H1 (cell line): ENCODE results near the gene GRAMD4. TPM values are rescaled to one million over a fixed set of nuclear protein-coding genes. Genes with fewer than 3 reads are reported as not detected.

Source experiments
- CTCF ChIA-PET: fragments of 300-600 bp; sonication (Branson Sonifier 250); formaldehyde crosslinking; loops from one replicate; lab custom pipeline; 2021; ENCODE audit not compliant: partially characterized antibody; lab: Charles Lee
- POLR2A ChIA-PET: fragments of 300-600 bp; sonication (Branson Sonifier 250); formaldehyde crosslinking; loops from one replicate; lab custom pipeline; 2021; ENCODE audit warnings: inconsistent platforms; ENCODE audit not compliant: partially characterized antibody; lab: Charles Lee
- DNase-seq, 2 experiments: peaks; one replicate each; pipeline versions ENCODE4 v3.0.0 to v3.0.0-alpha.2; 2010 to 2022; ENCODE audit warnings: low spot score in 2 of 2, low read depth in 1 of 2, mixed read lengths in 1 of 2
- FAIRE-seq: peaks from 2 replicates; lab custom pipeline; 2011; peaks lifted over from hg19 to GRCh38; lab: Jason Lieb, UNC
- H2AFZ ChIP-seq: 2 replicates; pipeline ENCODE4 v1.8.1; 2012; ENCODE audit warnings: low read length, inconsistent platforms
- H2AK5ac ChIP-seq: 2 replicates; pipeline ENCODE4 v1.6.1; 2013; ENCODE audit warnings: low read depth, low read length
- H2BK120ac ChIP-seq: replicated peaks from 2 replicates; pipeline ENCODE3; 2013; ENCODE audit warnings: low read depth, low read length, inconsistent platforms
- H2BK12ac ChIP-seq: 2 replicates; pipeline ENCODE4 v1.6.1; 2013; ENCODE audit warnings: low read depth, low read length
- H2BK15ac ChIP-seq: 2 replicates; pipeline ENCODE4 v1.6.1; 2013; ENCODE audit warnings: low read length
- H2BK20ac ChIP-seq: 2 replicates; pipeline ENCODE4 v1.6.1; 2013; ENCODE audit warnings: low read length
- H2BK5ac ChIP-seq: 2 replicates; pipeline ENCODE4 v1.6.1; 2013; ENCODE audit warnings: low read depth, low read length
- H3K14ac ChIP-seq: 2 replicates; pipeline ENCODE4 v1.6.1; 2013; ENCODE audit warnings: inconsistent platforms; ENCODE audit not compliant: insufficient read length
- H3K18ac ChIP-seq: 2 replicates; pipeline ENCODE4 v1.6.1; 2013; ENCODE audit warnings: low read length; ENCODE audit errors: extremely low read depth
- H3K23ac ChIP-seq: 2 replicates; pipeline ENCODE4 v1.6.1; 2013; ENCODE audit warnings: inconsistent platforms; ENCODE audit not compliant: insufficient read length
- H3K23me2 ChIP-seq: 2 replicates; pipeline ENCODE4 v1.6.1; 2013; ENCODE audit warnings: low read depth, low read length
- H3K27ac ChIP-seq: 2 replicates; pipeline ENCODE4 v1.6.1; 2011; ENCODE audit warnings: low read depth, low read length, inconsistent platforms
- H3K27me3 ChIP-seq, 4 experiments: replicated peaks in 1 of 4; 1 replicate in 1 of 4; 2 replicates in 3 of 4; pipeline versions ENCODE4 v1.6.1 to v1.8.1; 2011 to 2013; ENCODE audit warnings: low read length in 3 of 4, mild to moderate bottlenecking in 3 of 4, inconsistent platforms in 2 of 4, mixed read lengths in 2 of 4, moderate library complexity in 1 of 4; ENCODE audit not compliant: control insufficient read depth in 3 of 4, insufficient read depth in 3 of 4; ENCODE audit errors: extremely low read depth in 1 of 4
- H3K36me3 ChIP-seq, 4 experiments: 2 replicates each; pipeline versions ENCODE4 v1.6.1 to v1.8.1; 2011 to 2013; ENCODE audit warnings: mild to moderate bottlenecking in 4 of 4, low read length in 3 of 4, moderate library complexity in 2 of 4, control low read depth in 1 of 4, inconsistent platforms in 1 of 4; ENCODE audit not compliant: insufficient read depth in 4 of 4, control insufficient read depth in 2 of 4
- H3K4ac ChIP-seq: replicated peaks from 2 replicates; pipeline ENCODE3; 2013; ENCODE audit warnings: low read length, low read depth, mixed read lengths, inconsistent platforms; ENCODE audit not compliant: insufficient read length
- H3K4me1 ChIP-seq, 4 experiments: replicated peaks in 1 of 4; 1 replicate in 1 of 4; 2 replicates in 3 of 4; pipeline versions ENCODE4 v1.6.1 to v1.8.1; 2011 to 2013; ENCODE audit warnings: low read length in 3 of 4, inconsistent platforms in 2 of 4, mixed read lengths in 1 of 4; ENCODE audit not compliant: insufficient read depth in 4 of 4, control insufficient read depth in 3 of 4
- H3K4me2 ChIP-seq, 2 experiments: 2 replicates each; pipeline versions ENCODE4 v1.6.1 to v1.8.1; 2011 to 2013; ENCODE audit warnings: low read depth in 2 of 2, low read length in 2 of 2, control low read depth in 1 of 2, inconsistent platforms in 1 of 2, mild to moderate bottlenecking in 1 of 2; ENCODE audit not compliant: insufficient read depth in 1 of 2
- H3K4me3 ChIP-seq, 4 experiments: fragments of 200-600, 300-600 bp in 1 of 4; sonication (generic), shearing (Covaris generic), sonication (Bioruptor Twin) in 1 of 4; 2 replicates each; pipeline versions ENCODE4 v1.5.1 to v1.8.1; 2011 to 2016; ENCODE audit warnings: low read length in 4 of 4, low read depth in 3 of 4, control low read depth in 2 of 4, inconsistent platforms in 2 of 4, mild to moderate bottlenecking in 2 of 4, mixed read lengths in 1 of 4, moderate library complexity in 1 of 4; ENCODE audit not compliant: insufficient read depth in 2 of 4; ENCODE audit errors: extremely low read depth in 1 of 4
- H3K56ac ChIP-seq: replicated peaks from 2 replicates; pipeline ENCODE3; 2013; ENCODE audit warnings: low read depth, mild to moderate bottlenecking, mixed read lengths, low read length, inconsistent platforms; ENCODE audit not compliant: insufficient read length
- H3K79me1 ChIP-seq: 2 replicates; pipeline ENCODE4 v1.6.1; 2013; ENCODE audit warnings: low read depth, low read length, control low read depth
- H3K79me2 ChIP-seq, 2 experiments: 2 replicates each; pipeline versions ENCODE4 v1.6.1 to v1.8.1; 2012 to 2013; ENCODE audit warnings: low read length in 2 of 2, mild to moderate bottlenecking in 2 of 2, inconsistent platforms in 1 of 2; ENCODE audit not compliant: insufficient read depth in 2 of 2, control insufficient read depth in 1 of 2
- H3K9ac ChIP-seq, 4 experiments: replicated peaks in 1 of 4; 1 replicate in 1 of 4; 2 replicates in 3 of 4; pipeline versions ENCODE4 v1.6.1 to v1.8.1; 2011 to 2013; ENCODE audit warnings: low read depth in 3 of 4, low read length in 3 of 4, control low read depth in 2 of 4, mild to moderate bottlenecking in 2 of 4, moderate library complexity in 2 of 4, inconsistent platforms in 1 of 4; ENCODE audit errors: extremely low read depth in 1 of 4
- H3K9me3 ChIP-seq, 2 experiments: 2 replicates each; pipeline versions ENCODE4 v1.6.1 to v1.8.1; 2012 to 2013; ENCODE audit warnings: mild to moderate bottlenecking in 2 of 2, moderate library complexity in 2 of 2, control low read depth in 1 of 2, inconsistent platforms in 1 of 2, low read depth in 1 of 2, low read length in 1 of 2, mixed read lengths in 1 of 2; ENCODE audit not compliant: insufficient read depth in 2 of 2
- H4K20me1 ChIP-seq, 2 experiments: replicated peaks in 1 of 2; 2 replicates each; pipeline versions ENCODE3 to v1.8.1; 2011 to 2013; ENCODE audit warnings: inconsistent platforms in 2 of 2, low read length in 2 of 2, mild to moderate bottlenecking in 1 of 2; ENCODE audit not compliant: insufficient read depth in 2 of 2, control insufficient read depth in 1 of 2
- H4K5ac ChIP-seq: 2 replicates; pipeline ENCODE4 v1.6.1; 2013; ENCODE audit warnings: low read length, low read depth, mixed read lengths, inconsistent platforms; ENCODE audit not compliant: insufficient read length
- H4K8ac ChIP-seq: 2 replicates; pipeline ENCODE4 v1.8.0; 2013; ENCODE audit warnings: mild to moderate bottlenecking, moderate library complexity, low read length, inconsistent platforms; ENCODE audit not compliant: insufficient read depth; ENCODE audit errors: extremely low read depth
- H4K91ac ChIP-seq: replicated peaks from 2 replicates; pipeline ENCODE3; 2013; ENCODE audit warnings: low read length, mixed read lengths, inconsistent platforms; ENCODE audit not compliant: insufficient read length
- CTBP2 ChIP-seq: IDR thresholded peaks from 2 replicates; pipeline ENCODE4 v1.7.0; 2011; ENCODE audit warnings: borderline replicate concordance, mild to moderate bottlenecking, moderate library complexity, mixed read lengths, low read length; ENCODE audit not compliant: insufficient read depth, insufficient read length
- FOSL1 ChIP-seq: IDR thresholded peaks from 2 replicates; pipeline ENCODE4 v1.6.1; 2011; ENCODE audit warnings: mild to moderate bottlenecking, low read depth, low read length, moderate library complexity; ENCODE audit not compliant: insufficient read depth
- JUN ChIP-seq: IDR thresholded peaks from 2 replicates; pipeline ENCODE4 v1.6.1; 2011; ENCODE audit warnings: low read depth, mild to moderate bottlenecking, improper control_type of control experiment, low read length
- KDM4A ChIP-seq: IDR thresholded peaks from one replicate; pipeline ENCODE4 v1.7.1; 2012; ENCODE audit warnings: low read depth, mild to moderate bottlenecking, moderate library complexity, low read length, inconsistent platforms; ENCODE audit not compliant: severe bottlenecking
- RAD21 ChIP-seq, 2 experiments: IDR thresholded peaks in 1 of 2; conservative IDR thresholded peaks in 1 of 2; 2 replicates each; pipeline ENCODE4 v1.6.1; 2011; ENCODE audit warnings: low read depth in 2 of 2, low read length in 2 of 2, improper control_type of control experiment in 1 of 2, inconsistent platforms in 1 of 2, mild to moderate bottlenecking in 1 of 2, moderate library complexity in 1 of 2
- SRF ChIP-seq: IDR thresholded peaks from 2 replicates; pipeline ENCODE4 v1.6.1; 2011; ENCODE audit warnings: mild to moderate bottlenecking, low read depth, low read length, moderate library complexity
- TAF7 ChIP-seq: optimal IDR thresholded peaks from 2 replicates; pipeline ENCODE3; 2011; ENCODE audit warnings: low read depth, mild to moderate bottlenecking, inconsistent platforms, low read length, moderate library complexity, borderline replicate concordance
- WGBS, 2 experiments: shearing (Covaris generic) in 1 of 2; methylation state at CpG; one replicate each; pipeline versions ENCODE4 v1.1.6 to v1.1.7; 2013 to 2015; ENCODE audit warnings: low lambda C conversion rate in 2 of 2, mixed read lengths in 2 of 2, inconsistent platforms in 1 of 2, low coverage in 1 of 2, missing lambda C conversion rate in 1 of 2; ENCODE audit not compliant: insufficient replicate concordance in 2 of 2, insufficient coverage in 1 of 2, insufficient read length in 1 of 2; ENCODE audit errors: extremely low coverage in 1 of 2, missing lambda C conversion rate in 1 of 2; 5-methylcytosine and 5-hydroxymethylcytosine counted together
- polyA plus RNA-seq, 7 experiments: library from polyadenylated mRNA; depleted of rRNA in 3 of 7; stranded (reverse) in 5 of 7; unstranded in 2 of 7; fragments of >200 nt in 5 of 7; fragments of 200-250 nt in 2 of 7; gene quantifications; 1 replicate in 5 of 7; 2 replicates in 1 of 7; 4 replicates in 1 of 7; pipeline versions ENCODE4 v1.2.1 to v1.2.3, GENCODE V29; 2011 to 2013; ENCODE audit warnings: missing spikeins in 2 of 7, mixed read lengths in 2 of 7
- total RNA-seq: library from RNA; stranded (reverse); fragmentation: NEBNext Ultra II Directional; extraction: Animal tissue kit (Norgen Biotek cat#: 25700); gene quantifications from 2 replicates; pipeline ENCODE4 v1.2.1, GENCODE V29; 2021
- TF ChIP-seq, protein P1 (sequence below), 3 experiments: IDR thresholded peaks; 1 replicate in 2 of 3; 2 replicates in 1 of 3; pipeline versions ENCODE4 v1.5.1 to v1.6.1; 2011; ENCODE audit warnings: low read length in 3 of 3, mild to moderate bottlenecking in 3 of 3, inconsistent platforms in 2 of 3, low read depth in 1 of 3, moderate library complexity in 1 of 3; ENCODE audit not compliant: insufficient read depth in 1 of 3; ENCODE audit errors: control extremely low read depth in 1 of 3
- TF ChIP-seq, protein P2 (sequence below): IDR thresholded peaks from 2 replicates; pipeline ENCODE4 v1.6.1; 2011; ENCODE audit warnings: low read length, improper control_type of control experiment

The GRAMD4 gene
- total and polyA plus RNA-seq, 2 of the 8 experiments (the other 6 are each of a cell fraction or from before 2014, with no cell fraction given): 7.9 to 25.6 TPM

DNA sequence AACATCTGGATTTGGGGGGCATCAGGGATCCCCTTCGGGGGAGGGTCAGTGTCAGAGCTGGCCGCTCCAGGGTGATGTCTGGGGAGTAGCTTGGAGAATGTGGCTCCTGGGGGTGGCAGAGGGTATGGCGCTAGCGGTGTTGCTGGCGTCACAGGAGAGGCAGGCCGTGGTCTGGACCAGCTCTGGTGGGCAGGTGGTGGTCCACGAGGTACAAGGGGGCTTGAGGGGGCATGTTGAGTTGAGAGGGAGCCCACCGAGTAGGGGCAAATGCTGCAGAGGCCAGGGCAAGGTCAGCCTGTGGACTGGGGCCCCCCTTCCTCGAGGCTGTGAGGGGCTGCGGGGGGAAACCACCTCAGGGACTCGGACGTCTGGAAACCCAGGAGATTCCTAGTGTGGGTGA is 8.6 kb downstream of the GRAMD4 start:
- Histone ChIP-seq H3K27ac (no peak overlapping the region), H3K4me3 (no peak overlapping the region), H2BK120ac (no peak overlapping the region), H2BK12ac (no peak overlapping the region), H3K36me3 (no peaks in the 10 kb centered on the region), H3K14ac (no peak overlapping the region), H3K4me1 (peaks cover 0 to 20% (median 14%) of the 10 kb centered on the region in 4 experiments; a peak in 5 of 7 replicates), H4K8ac (peak overlapping the region; percentile 89; the same call in 1 of the 2 replicates), H2AFZ (no peak overlapping the region), H4K5ac (no peak overlapping the region), H3K23me2 (no peaks in the 10 kb centered on the region), H2AK5ac (no peak overlapping the region), H3K4me2 (no peak overlapping the region), H2BK20ac (no peak overlapping the region), H3K79me2 (no peaks in the 10 kb centered on the region), H3K18ac (no peak overlapping the region), H3K23ac (no peak overlapping the region), H2BK15ac (no peak overlapping the region; the same call in 1 of the 2 replicates), H3K27me3 (no peaks in the 10 kb centered on the region), H3K9ac (no peak overlapping the region), H4K91ac (no peak overlapping the region), H3K79me1 (peaks cover 5% of the 10 kb centered on the region; the same call in 1 of the 2 replicates), H4K20me1 (no peaks in the 10 kb centered on the region), H3K9me3 (no peaks in the 10 kb centered on the region), H2BK5ac (no peak overlapping the region), H3K4ac (peak overlapping the region; percentile 23), H3K56ac (no peak overlapping the region)
- FAIRE-seq: no peak
- ChIA-PET CTCF (interaction anchor here (1.1 kb wide), 1 partner anchor 65 kb away, joined by 6 read pairs; no protein-coding TSS in a partner anchor), POLR2A (no interaction called here)
- no peak for DNase-seq
- 93% methylated on average over 12 of the region's 12 CpGs; no CpG with 5 or more reads in 1 of the 2 experiments for WGBS, 2 experiments
- no peak for TF ChIP-seq KDM4A
- no peak for TF ChIP-seq TAF7
- TF ChIP-seq CTBP2: no peak
- TF ChIP-seq, protein P1, sequence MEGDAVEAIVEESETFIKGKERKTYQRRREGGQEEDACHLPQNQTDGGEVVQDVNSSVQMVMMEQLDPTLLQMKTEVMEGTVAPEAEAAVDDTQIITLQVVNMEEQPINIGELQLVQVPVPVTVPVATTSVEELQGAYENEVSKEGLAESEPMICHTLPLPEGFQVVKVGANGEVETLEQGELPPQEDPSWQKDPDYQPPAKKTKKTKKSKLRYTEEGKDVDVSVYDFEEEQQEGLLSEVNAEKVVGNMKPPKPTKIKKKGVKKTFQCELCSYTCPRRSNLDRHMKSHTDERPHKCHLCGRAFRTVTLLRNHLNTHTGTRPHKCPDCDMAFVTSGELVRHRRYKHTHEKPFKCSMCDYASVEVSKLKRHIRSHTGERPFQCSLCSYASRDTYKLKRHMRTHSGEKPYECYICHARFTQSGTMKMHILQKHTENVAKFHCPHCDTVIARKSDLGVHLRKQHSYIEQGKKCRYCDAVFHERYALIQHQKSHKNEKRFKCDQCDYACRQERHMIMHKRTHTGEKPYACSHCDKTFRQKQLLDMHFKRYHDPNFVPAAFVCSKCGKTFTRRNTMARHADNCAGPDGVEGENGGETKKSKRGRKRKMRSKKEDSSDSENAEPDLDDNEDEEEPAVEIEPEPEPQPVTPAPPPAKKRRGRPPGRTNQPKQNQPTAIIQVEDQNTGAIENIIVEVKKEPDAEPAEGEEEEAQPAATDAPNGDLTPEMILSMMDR (IDR thresholded peaks at IDR 0.05; ENCODE audit: control extremely low read depth in 1 of 3, insufficient read depth in 1 of 3, low read depth in 1 of 3, low read length in 3 of 3): no peak
- no peak for TF ChIP-seq JUN
- no peak for TF ChIP-seq RAD21 (IDR thresholded peaks at IDR 0.05 in 1 of 2, conservative IDR thresholded peaks at IDR 0.05 in 1 of 2; ENCODE audit: low read depth in 2 of 2, low read length in 2 of 2)
- TF ChIP-seq FOSL1: no peak
- TF ChIP-seq, protein P2, sequence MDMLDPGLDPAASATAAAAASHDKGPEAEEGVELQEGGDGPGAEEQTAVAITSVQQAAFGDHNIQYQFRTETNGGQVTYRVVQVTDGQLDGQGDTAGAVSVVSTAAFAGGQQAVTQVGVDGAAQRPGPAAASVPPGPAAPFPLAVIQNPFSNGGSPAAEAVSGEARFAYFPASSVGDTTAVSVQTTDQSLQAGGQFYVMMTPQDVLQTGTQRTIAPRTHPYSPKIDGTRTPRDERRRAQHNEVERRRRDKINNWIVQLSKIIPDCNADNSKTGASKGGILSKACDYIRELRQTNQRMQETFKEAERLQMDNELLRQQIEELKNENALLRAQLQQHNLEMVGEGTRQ: no peak
- TF ChIP-seq SRF: no peak
